B cell (primary cell): ENCODE measurements around the gene LIG1. TPM values are rescaled to one million over a fixed set of nuclear protein-coding genes. Genes with fewer than 3 reads are reported as not detected.
"Not testable (repeated sequence)": the region's sequence is repeated elsewhere in the genome, so short reads cannot be mapped to it uniquely, and the experiment has no call there.

ENCODE experiments used
- ATAC-seq: fragments of 200-7000 bp; cut with Tn5 transposase; one replicate; pipeline ENCODE4 v1.10.0; 2021; ENCODE audit warnings: low read depth, mild to moderate bottlenecking, moderate number of reproducible peaks, moderate library complexity
- CTCF ChIA-PET: fragments of 350-600 bp; sonication (Branson Sonifier 250); formaldehyde crosslinking; loops from one replicate; lab custom pipeline; 2021; ENCODE audit warnings: antibody characterized with exemption, inconsistent platforms; lab: Charles Lee
- POLR2A ChIA-PET: fragments of 350-600 bp; sonication (Branson Sonifier 250); formaldehyde crosslinking; loops from one replicate; lab custom pipeline; 2021; ENCODE audit warnings: antibody characterized with exemption; lab: Charles Lee
- DNase-seq: peaks from one replicate; pipeline ENCODE4 v3.0.0; 2013
- H2AFZ ChIP-seq: 2 replicates; pipeline ENCODE4 v1.6.1; 2012; ENCODE audit warnings: mild to moderate bottlenecking, low read depth, low read length; ENCODE audit not compliant: insufficient read depth, poor library complexity, severe bottlenecking
- H3K27ac ChIP-seq, 2 donors: 1 replicate in 1 of 2; 2 replicates in 1 of 2; pipeline ENCODE4 v1.5.1; 2012 to 2013; ENCODE audit warnings: low read length in 2 of 2, mild to moderate bottlenecking in 2 of 2, moderate library complexity in 1 of 2
- H3K27me3 ChIP-seq, 4 experiments: fragments of 200-600 bp in 1 of 4; sonication (generic) in 1 of 4; replicated peaks in 1 of 4; 1 replicate in 2 of 4; 2 replicates in 2 of 4; pipeline versions ENCODE4 v1.6.1 to v1.7.0; 2013 to 2016; ENCODE audit warnings: low read length in 3 of 4, mild to moderate bottlenecking in 2 of 4, mixed read lengths in 1 of 4, moderate library complexity in 1 of 4; ENCODE audit not compliant: insufficient read depth in 4 of 4, control insufficient read depth in 3 of 4; ENCODE audit errors: control extremely low read depth in 1 of 4
- H3K36me3 ChIP-seq, 2 experiments: replicated peaks in 1 of 2; 1 replicate in 1 of 2; 2 replicates in 1 of 2; pipeline versions ENCODE4 v1.6.1 to v1.7.1; 2013; ENCODE audit warnings: low read length in 1 of 2; ENCODE audit not compliant: insufficient read depth in 2 of 2, control insufficient read depth in 1 of 2; ENCODE audit errors: control extremely low read depth in 1 of 2, extremely low read depth in 1 of 2
- H3K4me1 ChIP-seq, 2 donors: fragments of 200-600 bp in 1 of 2; sonication (generic) in 1 of 2; 1 replicate in 1 of 2; 2 replicates in 1 of 2; pipeline versions ENCODE4 v1.5.1 to v1.6.1; 2013 to 2017; ENCODE audit warnings: low read length in 2 of 2; ENCODE audit not compliant: control insufficient read depth in 2 of 2, insufficient read depth in 2 of 2
- H3K4me2 ChIP-seq: replicated peaks from 2 replicates; pipeline ENCODE3; 2012; ENCODE audit warnings: mild to moderate bottlenecking, low read depth, low read length; ENCODE audit not compliant: poor library complexity, severe bottlenecking
- H3K4me3 ChIP-seq, 5 experiments: fragments of 200-600 bp in 1 of 5; sonication (generic) in 1 of 5; 1 replicate in 3 of 5; 2 replicates in 2 of 5; pipeline versions ENCODE4 v1.5.1 to v1.7.0; 2011 to 2016; ENCODE audit warnings: low read length in 4 of 5, mild to moderate bottlenecking in 4 of 5, low read depth in 2 of 5, control low read depth in 1 of 5, moderate library complexity in 1 of 5; ENCODE audit not compliant: insufficient read depth in 1 of 5; ENCODE audit errors: control extremely low read depth in 1 of 5, extremely low read depth in 1 of 5
- H3K79me2 ChIP-seq: fragments of 200-600 bp; sonication (generic); one replicate; pipeline ENCODE4 v1.6.0; 2016; ENCODE audit warnings: low read length; ENCODE audit not compliant: control insufficient read depth, insufficient read depth
- H3K9ac ChIP-seq: fragments of 200-600 bp; sonication (generic); 2 replicates; pipeline ENCODE4 v1.6.1; 2017; ENCODE audit warnings: mild to moderate bottlenecking, low read length, moderate library complexity
- H3K9me3 ChIP-seq, 3 donors: one replicate each; pipeline versions ENCODE4 v1.6.1 to v1.7.1; 2013; ENCODE audit warnings: low read length in 2 of 3; ENCODE audit not compliant: control insufficient read depth in 2 of 3, insufficient read depth in 1 of 3; ENCODE audit errors: control extremely low read depth in 1 of 3
- H4K20me1 ChIP-seq: 2 replicates; pipeline ENCODE4 v1.6.0; 2012; ENCODE audit warnings: mild to moderate bottlenecking, low read length; ENCODE audit not compliant: insufficient read depth, control insufficient read depth, poor library complexity, severe bottlenecking
- H3K27ac Mint-ChIP-seq: one replicate; pipeline ENCODE4 v1.8.0; 2021; ENCODE audit warnings: mixed read lengths
- H3K27me3 Mint-ChIP-seq: one replicate; pipeline ENCODE4 v1.8.0; 2021; ENCODE audit warnings: mixed read lengths
- H3K4me1 Mint-ChIP-seq: one replicate; pipeline ENCODE4 v1.8.0; 2021; ENCODE audit warnings: mixed read lengths
- H3K4me3 Mint-ChIP-seq: one replicate; pipeline ENCODE4 v1.8.0; 2021; ENCODE audit warnings: mixed read lengths
- H3K9me3 Mint-ChIP-seq: one replicate; pipeline ENCODE4 v1.8.0; 2022; ENCODE audit warnings: mixed read lengths; ENCODE audit not compliant: insufficient read depth
- CTCF ChIP-seq: fragments of 200-600 bp; IDR thresholded peaks from one replicate; pipeline ENCODE4 v1.8.0; 2022; ENCODE audit warnings: antibody characterized with exemption, mild to moderate bottlenecking
- EZH2 ChIP-seq: IDR thresholded peaks from 2 replicates; pipeline ENCODE4 v1.6.1; 2012; ENCODE audit warnings: borderline replicate concordance, low read depth, mild to moderate bottlenecking, moderate library complexity, low read length; ENCODE audit not compliant: insufficient read depth, poor library complexity, severe bottlenecking
- WGBS: methylation state at CpG from one replicate; pipeline ENCODE4 v1.1.5; 2013; ENCODE audit warnings: missing lambda C conversion rate; ENCODE audit not compliant: insufficient coverage; 5-methylcytosine and 5-hydroxymethylcytosine counted together
- intact Hi-C: fragments of 100-400 bp; cut with micrococcal nuclease; formaldehyde crosslinking; loops from one replicate; pipeline ENCODE4 v1.10.0; 2022
- polyA plus RNA-seq: library from polyadenylated mRNA; depleted of rRNA; stranded (reverse); fragments of >200 nt; gene quantifications from 2 replicates; pipeline ENCODE4 v1.2.3, GENCODE V29; 2012
- total RNA-seq, 2 donors: library from RNA; stranded (reverse); fragments of 120-200 nt in 1 of 2; gene quantifications; 1 replicate in 1 of 2; 2 replicates in 1 of 2; pipeline versions ENCODE4 v1.2.3 to v1.2.4, GENCODE V29; 2013 to 2022

The LIG1 gene
- total and polyA plus RNA-seq, 2 donors (not counting 1 experiment from before 2014, with no cell fraction given) = 97.5 to 111 TPM

- peaks cover 2% of the 10 kb centered on the region for H3K4me1 Mint-ChIP-seq
- H3K27ac Mint-ChIP-seq = no peak overlapping the region
- intact Hi-C loops = no loop called here
- H3K27me3 Mint-ChIP-seq = no peaks in the 10 kb centered on the region
- Histone ChIP-seq H3K9ac (no peak overlapping the region), H2AFZ (no peak overlapping the region), H3K4me1 (no peaks in the 10 kb centered on the region), H3K4me2 (no peak overlapping the region), H4K20me1 (no peaks in the 10 kb centered on the region), H3K36me3 (peaks cover 0 to 2% of the 10 kb centered on the region in 2 experiments), H3K79me2 (no peaks in the 10 kb centered on the region), H3K4me3 (no peak overlapping the region), H3K27ac (no peak overlapping the region), H3K27me3 (no peaks in the 10 kb centered on the region), H3K9me3 (peaks cover 0 to 16% (median 2%) of the 10 kb centered on the region in 3 donors)
- ChIA-PET CTCF (no interaction called here), POLR2A (no interaction called here)
- DNase-seq (no peak), ATAC-seq (no peak)
- no peak overlapping the region for H3K4me3 Mint-ChIP-seq
- peaks cover 4% of the 10 kb centered on the region for H3K9me3 Mint-ChIP-seq
- TF ChIP-seq CTCF (no peak), EZH2 (no peak)
- no CpG with 5 or more reads among the region's 1 CpG for WGBS
Measured at GRCh38 chr19:48094129-48094854, 75.9 kb downstream of the LIG1 start.

- H3K9me3 Mint-ChIP-seq, H3K4me1 ChIP-seq, H3K4me1 Mint-ChIP-seq, H3K27ac ChIP-seq, DNase-seq, POLR2A ChIA-PET, H3K4me3 ChIP-seq, H3K9ac ChIP-seq, intact Hi-C loops, H3K4me3 Mint-ChIP-seq, H4K20me1 ChIP-seq, H3K36me3 ChIP-seq, H3K4me2 ChIP-seq, ATAC-seq, H3K27ac Mint-ChIP-seq, H3K27me3 ChIP-seq, H2AFZ ChIP-seq, H3K27me3 Mint-ChIP-seq, H3K79me2 ChIP-seq: not testable (repeated sequence)
- CTCF ChIA-PET = interaction anchor here (0.6 kb wide), 1 partner anchor 296 kb away, joined by 3 read pairs; no protein-coding TSS in a partner anchor
- WGBS = 89% methylated on average over 8 of the region's 13 CpGs
- H3K9me3 ChIP-seq = peaks cover 0 to 16% (median 2%) of the 10 kb centered on the region in 3 donors
Measured at GRCh38 chr19:48091111-48091718, 78.9 kb downstream of the LIG1 start.
